Measurements from ENCODE around the gene DBP.

DNA sequence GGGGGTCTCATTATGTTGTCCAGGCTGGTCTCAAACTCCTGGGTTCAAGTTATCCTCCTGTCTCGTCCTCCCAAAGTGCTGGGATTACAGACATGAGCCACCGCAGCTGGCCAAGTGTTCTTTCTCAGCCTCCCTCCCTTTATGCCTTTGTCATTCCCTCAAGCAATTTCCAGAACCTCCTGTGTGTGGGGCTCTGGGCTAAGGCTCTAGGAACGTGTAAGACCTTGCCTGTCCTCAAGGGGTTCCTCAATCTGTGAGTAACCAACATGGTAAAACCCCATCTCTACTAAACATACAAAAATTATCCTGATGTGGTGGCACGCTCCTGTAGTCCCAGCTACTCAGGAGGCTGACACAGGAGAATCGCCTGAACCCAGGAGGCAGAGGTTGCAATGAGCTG is 46.2 kb downstream of the DBP start:
- TF ChIP-seq, protein P1, sequence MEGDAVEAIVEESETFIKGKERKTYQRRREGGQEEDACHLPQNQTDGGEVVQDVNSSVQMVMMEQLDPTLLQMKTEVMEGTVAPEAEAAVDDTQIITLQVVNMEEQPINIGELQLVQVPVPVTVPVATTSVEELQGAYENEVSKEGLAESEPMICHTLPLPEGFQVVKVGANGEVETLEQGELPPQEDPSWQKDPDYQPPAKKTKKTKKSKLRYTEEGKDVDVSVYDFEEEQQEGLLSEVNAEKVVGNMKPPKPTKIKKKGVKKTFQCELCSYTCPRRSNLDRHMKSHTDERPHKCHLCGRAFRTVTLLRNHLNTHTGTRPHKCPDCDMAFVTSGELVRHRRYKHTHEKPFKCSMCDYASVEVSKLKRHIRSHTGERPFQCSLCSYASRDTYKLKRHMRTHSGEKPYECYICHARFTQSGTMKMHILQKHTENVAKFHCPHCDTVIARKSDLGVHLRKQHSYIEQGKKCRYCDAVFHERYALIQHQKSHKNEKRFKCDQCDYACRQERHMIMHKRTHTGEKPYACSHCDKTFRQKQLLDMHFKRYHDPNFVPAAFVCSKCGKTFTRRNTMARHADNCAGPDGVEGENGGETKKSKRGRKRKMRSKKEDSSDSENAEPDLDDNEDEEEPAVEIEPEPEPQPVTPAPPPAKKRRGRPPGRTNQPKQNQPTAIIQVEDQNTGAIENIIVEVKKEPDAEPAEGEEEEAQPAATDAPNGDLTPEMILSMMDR (IDR thresholded peaks at IDR 0.05), result no peak
- TF ChIP-seq POLR2A (IDR thresholded peaks at IDR 0.05), result no peak

All from sigmoid colon (tissue), 3 donors.